Measurements from ENCODE around the gene LCN12. TPM values are rescaled to one million over a fixed set of nuclear protein-coding genes. Genes with fewer than 3 reads are reported as not detected.

The LCN12 gene
- polyA plus RNA-seq, 1 donor (not counting 4 experiments of a cell fraction or from before 2014, with no cell fraction given): not detected

DNA sequence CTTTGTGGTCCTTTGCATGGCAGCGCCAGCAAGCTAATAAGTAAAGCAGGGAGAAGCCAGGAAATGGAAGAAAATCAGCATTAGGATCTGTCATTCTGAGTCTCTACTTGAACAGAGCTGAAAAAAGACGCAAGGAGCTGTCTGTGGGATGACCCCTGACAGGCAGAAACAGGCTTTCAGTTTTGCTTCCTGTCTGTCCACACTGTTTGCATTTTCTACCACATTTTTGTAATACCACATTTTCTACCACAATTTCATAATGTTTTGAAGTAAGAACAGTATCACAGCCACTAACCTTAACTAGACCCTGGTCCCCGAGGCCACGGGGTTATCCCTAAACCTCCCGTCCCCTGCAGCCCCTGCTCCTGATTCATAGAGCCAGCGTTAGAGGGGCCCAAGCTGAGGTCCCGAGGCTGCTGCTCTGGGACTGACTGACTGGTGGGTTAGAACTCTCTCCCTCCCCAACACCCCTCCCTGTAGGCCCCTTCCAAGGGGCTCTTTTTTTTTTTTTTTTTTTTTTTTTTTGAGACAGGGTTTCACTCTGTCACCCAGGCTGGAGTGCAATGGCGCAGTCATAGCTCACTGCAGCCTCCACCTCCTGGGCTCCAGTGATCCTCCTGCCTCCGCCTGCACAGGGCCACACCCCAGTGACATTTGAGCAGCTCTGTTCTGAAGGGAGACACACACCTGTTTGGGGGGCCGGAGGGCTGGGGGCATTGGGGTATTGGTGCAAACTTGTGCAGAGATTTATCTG lies 48.3 kb downstream of the LCN12 start:
- no peak overlapping the region for H3K9ac ChIP-seq (ENCODE audit: control insufficient read depth, extremely low read depth, insufficient read depth, low read length)
- no peaks in the 10 kb centered on the region for H4K20me1 ChIP-seq (ENCODE audit: control insufficient read depth, extremely low read depth, insufficient read depth, low read length)
- no peak overlapping the region for H3K27ac ChIP-seq (ENCODE audit: control insufficient read depth, insufficient read depth, low read length)
- H2AFZ ChIP-seq (ENCODE audit: control insufficient read depth, low read length): no peak overlapping the region
- H3K9me1 ChIP-seq (ENCODE audit: control insufficient read depth, extremely low read depth, insufficient read depth, low read length): no peaks in the 10 kb centered on the region
- H3K4me3 ChIP-seq (ENCODE audit: control insufficient read depth in 2 of 3, extremely low read depth in 1 of 3, insufficient read depth in 2 of 3, low read depth in 1 of 3, low read length in 3 of 3): no peak overlapping the region
- H3K4me2 ChIP-seq (ENCODE audit: control insufficient read depth, extremely low read depth, insufficient read depth, low read depth, low read length): peak overlapping the region; percentile 48
- H3K9me3 ChIP-seq (ENCODE audit: control insufficient read depth, low read depth, low read length): no peaks in the 10 kb centered on the region
- H3K4me1 ChIP-seq (ENCODE audit: control insufficient read depth, extremely low read depth, insufficient read depth, low read length): peaks cover 25% of the 10 kb centered on the region
- H3K79me2 ChIP-seq (ENCODE audit: control insufficient read depth, insufficient read depth, low read length): no peaks in the 10 kb centered on the region
- no peaks in the 10 kb centered on the region for H3K36me3 ChIP-seq (ENCODE audit: control insufficient read depth in 2 of 2, extremely low read depth in 1 of 2, insufficient read depth in 2 of 2, low read length in 2 of 2)
- dilution Hi-C loops (cut with MboI; ENCODE audit: extremely low pct_ligation_motif_present, low sequenced_read_pairs): no loop called here
- TF ChIP-seq, protein P1, sequence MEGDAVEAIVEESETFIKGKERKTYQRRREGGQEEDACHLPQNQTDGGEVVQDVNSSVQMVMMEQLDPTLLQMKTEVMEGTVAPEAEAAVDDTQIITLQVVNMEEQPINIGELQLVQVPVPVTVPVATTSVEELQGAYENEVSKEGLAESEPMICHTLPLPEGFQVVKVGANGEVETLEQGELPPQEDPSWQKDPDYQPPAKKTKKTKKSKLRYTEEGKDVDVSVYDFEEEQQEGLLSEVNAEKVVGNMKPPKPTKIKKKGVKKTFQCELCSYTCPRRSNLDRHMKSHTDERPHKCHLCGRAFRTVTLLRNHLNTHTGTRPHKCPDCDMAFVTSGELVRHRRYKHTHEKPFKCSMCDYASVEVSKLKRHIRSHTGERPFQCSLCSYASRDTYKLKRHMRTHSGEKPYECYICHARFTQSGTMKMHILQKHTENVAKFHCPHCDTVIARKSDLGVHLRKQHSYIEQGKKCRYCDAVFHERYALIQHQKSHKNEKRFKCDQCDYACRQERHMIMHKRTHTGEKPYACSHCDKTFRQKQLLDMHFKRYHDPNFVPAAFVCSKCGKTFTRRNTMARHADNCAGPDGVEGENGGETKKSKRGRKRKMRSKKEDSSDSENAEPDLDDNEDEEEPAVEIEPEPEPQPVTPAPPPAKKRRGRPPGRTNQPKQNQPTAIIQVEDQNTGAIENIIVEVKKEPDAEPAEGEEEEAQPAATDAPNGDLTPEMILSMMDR (optimal IDR thresholded peaks at IDR 0.05 in 1 of 3, IDR thresholded peaks at IDR 0.05 in 1 of 3, conservative IDR thresholded peaks at IDR 0.05 in 1 of 3; ENCODE audit: extremely low read depth in 1 of 3, insufficient read depth in 2 of 3, low read length in 3 of 3): no peak
- no peak for TF ChIP-seq EZH2 (IDR thresholded peaks at IDR 0.05; ENCODE audit: low read length)
- no peak for DNase-seq (ENCODE audit: low read depth, low spot score)
- H3K27me3 ChIP-seq (ENCODE audit: control insufficient read depth, extremely low read depth, insufficient read depth, low read length): no peaks in the 10 kb centered on the region
- FAIRE-seq: no peak

DNA sequence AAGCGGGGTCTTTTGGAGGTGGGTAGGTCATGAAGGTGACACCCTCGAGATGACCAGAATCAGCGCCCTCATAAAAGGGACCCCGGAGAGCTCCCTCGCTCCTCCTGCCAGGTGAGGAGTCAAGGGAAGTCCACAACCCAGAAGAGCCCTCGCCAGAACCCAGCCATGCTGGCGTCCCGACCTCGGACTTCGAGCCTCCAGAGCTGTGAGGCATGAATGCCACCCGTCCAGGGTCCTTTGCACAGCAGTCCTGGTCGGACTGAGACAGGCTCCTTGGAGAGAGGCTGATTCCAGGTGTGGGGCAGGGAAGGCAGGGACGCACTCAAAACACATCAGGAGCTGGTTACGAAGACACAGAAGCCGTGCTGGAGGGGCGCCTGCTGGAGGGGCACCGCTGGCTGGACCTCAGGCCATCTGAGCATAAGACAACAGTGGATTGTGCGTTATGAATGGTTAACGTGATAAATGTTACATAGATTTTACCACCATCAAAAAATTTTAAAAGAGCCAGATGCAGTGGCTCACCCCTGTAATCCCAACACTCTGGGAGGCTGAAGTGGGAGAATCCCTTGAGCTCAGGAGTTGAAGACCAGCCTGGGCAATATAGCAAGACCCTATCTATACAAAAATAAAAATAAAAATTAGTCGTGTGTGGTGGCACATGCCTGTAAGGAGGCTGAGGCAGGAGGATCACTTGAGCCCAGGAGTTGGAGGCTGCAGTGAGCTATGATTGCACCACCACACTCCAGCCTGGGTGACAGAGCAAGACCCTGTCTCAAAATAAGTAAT lies 50.0 kb downstream of the LCN12 start:
- no peak overlapping the region for H3K4me3 ChIP-seq (ENCODE audit: control insufficient read depth in 2 of 3, extremely low read depth in 1 of 3, insufficient read depth in 2 of 3, low read depth in 1 of 3, low read length in 3 of 3)
- H2AFZ ChIP-seq (ENCODE audit: control insufficient read depth, low read length): no peak overlapping the region
- H3K27me3 ChIP-seq (ENCODE audit: control insufficient read depth, extremely low read depth, insufficient read depth, low read length): no peaks in the 10 kb centered on the region
- no peaks in the 10 kb centered on the region for H3K79me2 ChIP-seq (ENCODE audit: control insufficient read depth, insufficient read depth, low read length)
- H3K9me1 ChIP-seq (ENCODE audit: control insufficient read depth, extremely low read depth, insufficient read depth, low read length): no peaks in the 10 kb centered on the region
- H3K9me3 ChIP-seq (ENCODE audit: control insufficient read depth, low read depth, low read length): no peaks in the 10 kb centered on the region
- H3K36me3 ChIP-seq (ENCODE audit: control insufficient read depth in 2 of 2, extremely low read depth in 1 of 2, insufficient read depth in 2 of 2, low read length in 2 of 2): no peaks in the 10 kb centered on the region
- peaks cover 9% of the 10 kb centered on the region for H3K4me1 ChIP-seq (ENCODE audit: control insufficient read depth, extremely low read depth, insufficient read depth, low read length)
- H3K27ac ChIP-seq (ENCODE audit: control insufficient read depth, insufficient read depth, low read length): no peak overlapping the region
- DNase-seq (ENCODE audit: low read depth, low spot score): no peak
- no peaks in the 10 kb centered on the region for H4K20me1 ChIP-seq (ENCODE audit: control insufficient read depth, extremely low read depth, insufficient read depth, low read length)
- no peak overlapping the region for H3K9ac ChIP-seq (ENCODE audit: control insufficient read depth, extremely low read depth, insufficient read depth, low read length)
- no peak for FAIRE-seq
- TF ChIP-seq EZH2 (IDR thresholded peaks at IDR 0.05; ENCODE audit: low read length): no peak
- TF ChIP-seq, protein P1 (optimal IDR thresholded peaks at IDR 0.05 in 1 of 3, IDR thresholded peaks at IDR 0.05 in 1 of 3, conservative IDR thresholded peaks at IDR 0.05 in 1 of 3; ENCODE audit: extremely low read depth in 1 of 3, insufficient read depth in 2 of 3, low read length in 3 of 3): no peak
- dilution Hi-C loops (cut with MboI; ENCODE audit: extremely low pct_ligation_motif_present, low sequenced_read_pairs): no loop called here
- no peak overlapping the region for H3K4me2 ChIP-seq (ENCODE audit: control insufficient read depth, extremely low read depth, insufficient read depth, low read depth, low read length)
